Liver (tissue), 9 donors: Measurements from ENCODE around the gene MAP3K19. TPM values are rescaled to one million over a fixed set of nuclear protein-coding genes. Genes with fewer than 3 reads are reported as not detected.
"Not testable (repeated sequence)": the region's sequence is repeated elsewhere in the genome, so short reads cannot be mapped to it uniquely, and the experiment has no call there.

Experiments used
- DNase-seq: peaks from one replicate; pipeline ENCODE4 v3.0.0-alpha.2; 2017; ENCODE audit warnings: low spot score
- H3K27ac ChIP-seq, 2 donors: one replicate each; pipeline ENCODE4 v1.7.0; 2013; ENCODE audit warnings: inconsistent platforms in 2 of 2, low read length in 2 of 2, control low read depth in 1 of 2, low read depth in 1 of 2, mild to moderate bottlenecking in 1 of 2
- H3K27me3 ChIP-seq, 4 donors: one replicate each; pipeline versions ENCODE4 v1.6.1 to v1.7.0; 2013; ENCODE audit warnings: low read length in 3 of 4, inconsistent platforms in 1 of 4, mild to moderate bottlenecking in 1 of 4, moderate library complexity in 1 of 4; ENCODE audit not compliant: control insufficient read depth in 4 of 4, insufficient read depth in 4 of 4
- H3K36me3 ChIP-seq, 4 donors: one replicate each; pipeline versions ENCODE4 v1.6.1 to v1.7.0; 2013; ENCODE audit warnings: low read length in 3 of 4, mild to moderate bottlenecking in 3 of 4, low read depth in 1 of 4, moderate library complexity in 1 of 4; ENCODE audit not compliant: control insufficient read depth in 4 of 4, insufficient read depth in 3 of 4
- H3K4me1 ChIP-seq, 4 donors: one replicate each; pipeline versions ENCODE4 v1.6.1 to v1.7.0; 2013; ENCODE audit warnings: low read length in 3 of 4, mild to moderate bottlenecking in 3 of 4, moderate library complexity in 1 of 4; ENCODE audit not compliant: control insufficient read depth in 4 of 4, insufficient read depth in 4 of 4
- H3K4me3 ChIP-seq, 3 donors: one replicate each; pipeline versions ENCODE4 v1.6.1 to v1.7.0; 2013; ENCODE audit warnings: low read length in 3 of 3, control low read depth in 1 of 3, low read depth in 1 of 3, mild to moderate bottlenecking in 1 of 3
- H3K9ac ChIP-seq, 2 donors: one replicate each; pipeline ENCODE4 v1.7.0; 2013; ENCODE audit warnings: low read length in 2 of 2, mild to moderate bottlenecking in 2 of 2, moderate library complexity in 2 of 2, control low read depth in 1 of 2, low read depth in 1 of 2
- H3K9me3 ChIP-seq, 4 donors: one replicate each; pipeline versions ENCODE4 v1.6.1 to v1.7.0; 2013; ENCODE audit warnings: low read length in 3 of 4; ENCODE audit not compliant: control insufficient read depth in 4 of 4
- ATF3 ChIP-seq: IDR thresholded peaks from 2 replicates; pipeline ENCODE4 v1.6.1; 2016; ENCODE audit warnings: antibody characterized with exemption
- CTCF ChIP-seq: fragments of 150-350 bp; IDR thresholded peaks from 2 replicates; pipeline ENCODE4 v1.5.1; 2017; ENCODE audit warnings: improper control_type of control experiment, low read depth, low read length; ENCODE audit not compliant: missing input control
- EGR1 ChIP-seq, 2 donors: IDR thresholded peaks; 2 replicates each; pipeline ENCODE4 v1.6.1; 2016 to 2018; ENCODE audit warnings: antibody characterized with exemption in 2 of 2, low read depth in 2 of 2
- FOXA1 ChIP-seq: IDR thresholded peaks from 2 replicates; pipeline ENCODE4 v1.6.1; 2016; ENCODE audit warnings: antibody characterized with exemption
- FOXA2 ChIP-seq: IDR thresholded peaks from 2 replicates; pipeline ENCODE4 v1.6.1; 2016; ENCODE audit warnings: antibody characterized with exemption
- GABPA ChIP-seq, 2 donors: IDR thresholded peaks in 1 of 2; conservative IDR thresholded peaks in 1 of 2; 2 replicates each; pipeline ENCODE4 v1.6.1; 2016; ENCODE audit warnings: antibody characterized with exemption in 2 of 2, mild to moderate bottlenecking in 1 of 2, moderate library complexity in 1 of 2
- HNF4A ChIP-seq, 2 donors: conservative IDR thresholded peaks; 2 replicates each; pipeline ENCODE4 v1.6.1; 2016; ENCODE audit warnings: antibody characterized with exemption in 2 of 2, mild to moderate bottlenecking in 2 of 2
- HNF4G ChIP-seq: IDR thresholded peaks from 2 replicates; pipeline ENCODE4 v1.6.1; 2016; ENCODE audit warnings: antibody characterized with exemption
- JUND ChIP-seq, 2 donors: IDR thresholded peaks; 2 replicates each; pipeline ENCODE4 v1.6.1; 2016; ENCODE audit warnings: antibody characterized with exemption in 2 of 2
- MAX ChIP-seq: IDR thresholded peaks from 2 replicates; pipeline ENCODE4 v1.6.1; 2016; ENCODE audit warnings: antibody characterized with exemption
- NR2F2 ChIP-seq: IDR thresholded peaks from 2 replicates; pipeline ENCODE4 v1.6.1; 2016; ENCODE audit warnings: antibody characterized with exemption
- RAD21 ChIP-seq, 2 donors: IDR thresholded peaks; 2 replicates each; pipeline ENCODE4 v1.6.1; 2016; ENCODE audit warnings: antibody characterized with exemption in 2 of 2, mild to moderate bottlenecking in 2 of 2
- REST ChIP-seq: IDR thresholded peaks from 2 replicates; pipeline ENCODE4 v1.6.1; 2016; ENCODE audit warnings: antibody characterized with exemption, mild to moderate bottlenecking
- RXRA ChIP-seq, 2 donors: IDR thresholded peaks; 2 replicates each; pipeline ENCODE4 v1.6.1; 2017 to 2018; ENCODE audit warnings: antibody characterized with exemption in 2 of 2, mild to moderate bottlenecking in 1 of 2
- SP1 ChIP-seq: IDR thresholded peaks from 2 replicates; pipeline ENCODE4 v1.6.1; 2018; ENCODE audit warnings: antibody characterized with exemption, mild to moderate bottlenecking
- TAF1 ChIP-seq: conservative IDR thresholded peaks from 2 replicates; pipeline ENCODE4 v1.6.1; 2016; ENCODE audit warnings: antibody characterized with exemption, mild to moderate bottlenecking
- YY1 ChIP-seq: IDR thresholded peaks from 2 replicates; pipeline ENCODE4 v1.6.1; 2016; ENCODE audit warnings: antibody characterized with exemption, mild to moderate bottlenecking
- ZBTB33 ChIP-seq: IDR thresholded peaks from 2 replicates; pipeline ENCODE4 v1.6.1; 2016; ENCODE audit warnings: antibody characterized with exemption
- WGBS: extraction: QIAGEN DNeasy Blood & Tissue Kit; methylation state at CpG from one replicate; pipeline ENCODE4 v1.1.7; 2013; 5-methylcytosine and 5-hydroxymethylcytosine counted together
- polyA plus RNA-seq, 2 donors: library from polyadenylated mRNA; stranded (reverse) in 1 of 2; unstranded in 1 of 2; fragments of 200-250 nt in 1 of 2; fragments of >200 nt in 1 of 2; fragmentation: Nextera tagmentation in 1 of 2; extraction: Ambion mirVana in 1 of 2; gene quantifications; one replicate each; pipeline versions ENCODE4 v1.2.1 to v1.2.3, GENCODE V29; 2013 to 2015
- total RNA-seq, 2 donors: library from RNA; depleted of rRNA; stranded (reverse); fragments of >200 nt; gene quantifications; one replicate each; pipeline ENCODE4 v1.2.3, GENCODE V29; 2014
- donor health status: healthy.
- donor health status: healthy.
- donor health status: healthy.
- donor health status: healthy.
- donor health status: healthy.

The MAP3K19 gene
- total and polyA plus RNA-seq, 4 donors, result not detected

GRCh38 chr2:135091681-135092080, 44.4 kb upstream of the MAP3K19 start:
- DNase-seq, result no peak
- Histone ChIP-seq H3K27ac (no peak overlapping the region), H3K36me3 (peaks cover 2 to 14% (median 9%) of the 10 kb centered on the region in 4 donors), H3K27me3 (no peaks in the 10 kb centered on the region), H3K9ac (no peak overlapping the region), H3K9me3 (no peaks in the 10 kb centered on the region), H3K4me1 (peaks cover 0 to 14% (median 6%) of the 10 kb centered on the region in 4 donors), H3K4me3 (no peak overlapping the region)
- no peak for TF ChIP-seq NR2F2
- peak; percentile 53 for TF ChIP-seq HNF4G
- TF ChIP-seq HNF4A (conservative IDR thresholded peaks at IDR 0.05), result peak; percentile 61 to 87
- TF ChIP-seq MAX, result no peak
- TF ChIP-seq RAD21 (IDR thresholded peaks at IDR 0.05), result no peak
- TF ChIP-seq YY1, result no peak
- peak; percentile 40 to 79 for TF ChIP-seq RXRA (IDR thresholded peaks at IDR 0.05)
- peak; percentile 70 for TF ChIP-seq FOXA2
- TF ChIP-seq ZBTB33, result no peak
- no peak for TF ChIP-seq GABPA (IDR thresholded peaks at IDR 0.05 in 1 of 2, conservative IDR thresholded peaks at IDR 0.05 in 1 of 2)
- TF ChIP-seq EGR1 (IDR thresholded peaks at IDR 0.05; ENCODE audit: low read depth in 2 of 2), result no peak
- TF ChIP-seq FOXA1, result no peak
- peak in 1 of 2 donors; percentile 20 for TF ChIP-seq JUND (IDR thresholded peaks at IDR 0.05)
- no peak for TF ChIP-seq ATF3
- TF ChIP-seq TAF1, result no peak
- no peak for TF ChIP-seq CTCF
- peak; percentile 16 for TF ChIP-seq SP1
- TF ChIP-seq REST, result no peak
- WGBS, result 93% methylated on average over 1 of the region's 1 CpG

- not testable (repeated sequence) for H3K9me3 ChIP-seq, DNase-seq, H3K4me3 ChIP-seq, H3K36me3 ChIP-seq, H3K27ac ChIP-seq, H3K27me3 ChIP-seq, H3K9ac ChIP-seq
- 96% methylated on average over 4 of the region's 4 CpGs for WGBS
- H3K4me1 ChIP-seq, result peaks cover 0 to 14% (median 6%) of the 10 kb centered on the region in 4 donors
These were observed 42.4 kb upstream of the MAP3K19 start for GRCh38 chr2:135089597-135089996.
